B cell (primary cell): ENCODE results near the gene KIF4A. TPM values are rescaled to one million over a fixed set of nuclear protein-coding genes. Genes with fewer than 3 reads are reported as not detected.
"Not testable (repeated sequence)": the region's sequence is repeated elsewhere in the genome, so short reads cannot be mapped to it uniquely, and the experiment has no call there.

Source experiments
- ATAC-seq: fragments of 200-7000 bp; cut with Tn5 transposase; one replicate; pipeline ENCODE4 v1.10.0; 2021; ENCODE audit warnings: low read depth, mild to moderate bottlenecking, moderate number of reproducible peaks, moderate library complexity
- CTCF ChIA-PET: fragments of 350-600 bp; sonication (Branson Sonifier 250); formaldehyde crosslinking; loops from one replicate; lab custom pipeline; 2021; ENCODE audit warnings: antibody characterized with exemption, inconsistent platforms; lab: Charles Lee
- POLR2A ChIA-PET: fragments of 350-600 bp; sonication (Branson Sonifier 250); formaldehyde crosslinking; loops from one replicate; lab custom pipeline; 2021; ENCODE audit warnings: antibody characterized with exemption; lab: Charles Lee
- DNase-seq: peaks from one replicate; pipeline ENCODE4 v3.0.0; 2013
- H2AFZ ChIP-seq: 2 replicates; pipeline ENCODE4 v1.6.1; 2012; ENCODE audit warnings: mild to moderate bottlenecking, low read depth, low read length; ENCODE audit not compliant: insufficient read depth, poor library complexity, severe bottlenecking
- H3K27ac ChIP-seq, 2 donors: 1 replicate in 1 of 2; 2 replicates in 1 of 2; pipeline ENCODE4 v1.5.1; 2012 to 2013; ENCODE audit warnings: low read length in 2 of 2, mild to moderate bottlenecking in 2 of 2, moderate library complexity in 1 of 2
- H3K27me3 ChIP-seq, 4 experiments: fragments of 200-600 bp in 1 of 4; sonication (generic) in 1 of 4; replicated peaks in 1 of 4; 1 replicate in 2 of 4; 2 replicates in 2 of 4; pipeline versions ENCODE4 v1.6.1 to v1.7.0; 2013 to 2016; ENCODE audit warnings: low read length in 3 of 4, mild to moderate bottlenecking in 2 of 4, mixed read lengths in 1 of 4, moderate library complexity in 1 of 4; ENCODE audit not compliant: insufficient read depth in 4 of 4, control insufficient read depth in 3 of 4; ENCODE audit errors: control extremely low read depth in 1 of 4
- H3K36me3 ChIP-seq, 2 experiments: replicated peaks in 1 of 2; 1 replicate in 1 of 2; 2 replicates in 1 of 2; pipeline versions ENCODE4 v1.6.1 to v1.7.1; 2013; ENCODE audit warnings: low read length in 1 of 2; ENCODE audit not compliant: insufficient read depth in 2 of 2, control insufficient read depth in 1 of 2; ENCODE audit errors: control extremely low read depth in 1 of 2, extremely low read depth in 1 of 2
- H3K4me1 ChIP-seq, 2 donors: fragments of 200-600 bp in 1 of 2; sonication (generic) in 1 of 2; 1 replicate in 1 of 2; 2 replicates in 1 of 2; pipeline versions ENCODE4 v1.5.1 to v1.6.1; 2013 to 2017; ENCODE audit warnings: low read length in 2 of 2; ENCODE audit not compliant: control insufficient read depth in 2 of 2, insufficient read depth in 2 of 2
- H3K4me2 ChIP-seq: replicated peaks from 2 replicates; pipeline ENCODE3; 2012; ENCODE audit warnings: mild to moderate bottlenecking, low read depth, low read length; ENCODE audit not compliant: poor library complexity, severe bottlenecking
- H3K4me3 ChIP-seq, 5 experiments: fragments of 200-600 bp in 1 of 5; sonication (generic) in 1 of 5; 1 replicate in 3 of 5; 2 replicates in 2 of 5; pipeline versions ENCODE4 v1.5.1 to v1.7.0; 2011 to 2016; ENCODE audit warnings: low read length in 4 of 5, mild to moderate bottlenecking in 4 of 5, low read depth in 2 of 5, control low read depth in 1 of 5, moderate library complexity in 1 of 5; ENCODE audit not compliant: insufficient read depth in 1 of 5; ENCODE audit errors: control extremely low read depth in 1 of 5, extremely low read depth in 1 of 5
- H3K79me2 ChIP-seq: fragments of 200-600 bp; sonication (generic); one replicate; pipeline ENCODE4 v1.6.0; 2016; ENCODE audit warnings: low read length; ENCODE audit not compliant: control insufficient read depth, insufficient read depth
- H3K9ac ChIP-seq: fragments of 200-600 bp; sonication (generic); 2 replicates; pipeline ENCODE4 v1.6.1; 2017; ENCODE audit warnings: mild to moderate bottlenecking, low read length, moderate library complexity
- H3K9me3 ChIP-seq, 3 donors: one replicate each; pipeline versions ENCODE4 v1.6.1 to v1.7.1; 2013; ENCODE audit warnings: low read length in 2 of 3; ENCODE audit not compliant: control insufficient read depth in 2 of 3, insufficient read depth in 1 of 3; ENCODE audit errors: control extremely low read depth in 1 of 3
- H4K20me1 ChIP-seq: 2 replicates; pipeline ENCODE4 v1.6.0; 2012; ENCODE audit warnings: mild to moderate bottlenecking, low read length; ENCODE audit not compliant: insufficient read depth, control insufficient read depth, poor library complexity, severe bottlenecking
- H3K27ac Mint-ChIP-seq: one replicate; pipeline ENCODE4 v1.8.0; 2021; ENCODE audit warnings: mixed read lengths
- H3K27me3 Mint-ChIP-seq: one replicate; pipeline ENCODE4 v1.8.0; 2021; ENCODE audit warnings: mixed read lengths
- H3K4me1 Mint-ChIP-seq: one replicate; pipeline ENCODE4 v1.8.0; 2021; ENCODE audit warnings: mixed read lengths
- H3K4me3 Mint-ChIP-seq: one replicate; pipeline ENCODE4 v1.8.0; 2021; ENCODE audit warnings: mixed read lengths
- H3K9me3 Mint-ChIP-seq: one replicate; pipeline ENCODE4 v1.8.0; 2022; ENCODE audit warnings: mixed read lengths; ENCODE audit not compliant: insufficient read depth
- EZH2 ChIP-seq: IDR thresholded peaks from 2 replicates; pipeline ENCODE4 v1.6.1; 2012; ENCODE audit warnings: borderline replicate concordance, low read depth, mild to moderate bottlenecking, moderate library complexity, low read length; ENCODE audit not compliant: insufficient read depth, poor library complexity, severe bottlenecking
- WGBS: methylation state at CpG from one replicate; pipeline ENCODE4 v1.1.5; 2013; ENCODE audit warnings: missing lambda C conversion rate; ENCODE audit not compliant: insufficient coverage; 5-methylcytosine and 5-hydroxymethylcytosine counted together
- intact Hi-C: fragments of 100-400 bp; cut with micrococcal nuclease; formaldehyde crosslinking; loops from one replicate; pipeline ENCODE4 v1.10.0; 2022
- polyA plus RNA-seq: library from polyadenylated mRNA; depleted of rRNA; stranded (reverse); fragments of >200 nt; gene quantifications from 2 replicates; pipeline ENCODE4 v1.2.3, GENCODE V29; 2012
- total RNA-seq, 2 donors: library from RNA; stranded (reverse); fragments of 120-200 nt in 1 of 2; gene quantifications; 1 replicate in 1 of 2; 2 replicates in 1 of 2; pipeline versions ENCODE4 v1.2.3 to v1.2.4, GENCODE V29; 2013 to 2022
- TF ChIP-seq, protein P1 (sequence below): fragments of 200-600 bp; IDR thresholded peaks from one replicate; pipeline ENCODE4 v1.8.0; 2022; ENCODE audit warnings: antibody characterized with exemption, mild to moderate bottlenecking

Gene KIF4A
- total and polyA plus RNA-seq, 2 donors (not counting 1 experiment from before 2014, with no cell fraction given) = 0.06 to 0.07 TPM

DNA sequence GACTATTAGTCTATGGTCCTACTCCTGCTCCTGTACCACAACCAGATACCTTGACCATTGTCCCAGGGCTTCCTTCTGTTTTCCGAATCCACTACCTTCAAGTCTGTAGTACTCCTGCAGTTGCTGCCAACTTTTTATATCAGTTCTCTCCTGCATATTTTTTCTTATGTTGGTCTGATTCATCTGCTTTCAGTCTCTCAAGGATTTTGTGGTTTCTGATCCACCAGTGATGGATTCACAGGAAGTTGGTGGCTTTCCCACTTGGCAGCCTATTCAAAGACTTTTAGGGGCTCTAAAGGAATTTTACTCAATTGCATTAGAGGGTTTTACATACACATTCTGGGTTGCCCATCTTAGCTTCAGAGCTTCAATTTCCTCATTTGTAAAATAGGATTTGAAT, 23.6 kb downstream of the KIF4A start:
- H3K9ac ChIP-seq = no peak overlapping the region
- intact Hi-C loops = no loop called here
- no peaks in the 10 kb centered on the region for H3K27me3 Mint-ChIP-seq
- WGBS = no CpG with 5 or more reads among the region's 1 CpG
- H3K4me1 Mint-ChIP-seq = no peaks in the 10 kb centered on the region
- no peak overlapping the region for H3K4me3 ChIP-seq
- H3K4me3 Mint-ChIP-seq = no peak overlapping the region
- H3K27me3 ChIP-seq = no peaks in the 10 kb centered on the region
- DNase-seq (no peak), ATAC-seq (no peak)
- ChIA-PET POLR2A (no interaction called here), CTCF (no interaction called here)
- no peak overlapping the region for H3K27ac Mint-ChIP-seq
- H3K9me3 Mint-ChIP-seq = no peaks in the 10 kb centered on the region
- H2AFZ ChIP-seq = no peak overlapping the region
- no peaks in the 10 kb centered on the region for H4K20me1 ChIP-seq
- H3K36me3 ChIP-seq = no peaks in the 10 kb centered on the region
- H3K4me1 ChIP-seq = no peaks in the 10 kb centered on the region
- TF ChIP-seq, protein P1, sequence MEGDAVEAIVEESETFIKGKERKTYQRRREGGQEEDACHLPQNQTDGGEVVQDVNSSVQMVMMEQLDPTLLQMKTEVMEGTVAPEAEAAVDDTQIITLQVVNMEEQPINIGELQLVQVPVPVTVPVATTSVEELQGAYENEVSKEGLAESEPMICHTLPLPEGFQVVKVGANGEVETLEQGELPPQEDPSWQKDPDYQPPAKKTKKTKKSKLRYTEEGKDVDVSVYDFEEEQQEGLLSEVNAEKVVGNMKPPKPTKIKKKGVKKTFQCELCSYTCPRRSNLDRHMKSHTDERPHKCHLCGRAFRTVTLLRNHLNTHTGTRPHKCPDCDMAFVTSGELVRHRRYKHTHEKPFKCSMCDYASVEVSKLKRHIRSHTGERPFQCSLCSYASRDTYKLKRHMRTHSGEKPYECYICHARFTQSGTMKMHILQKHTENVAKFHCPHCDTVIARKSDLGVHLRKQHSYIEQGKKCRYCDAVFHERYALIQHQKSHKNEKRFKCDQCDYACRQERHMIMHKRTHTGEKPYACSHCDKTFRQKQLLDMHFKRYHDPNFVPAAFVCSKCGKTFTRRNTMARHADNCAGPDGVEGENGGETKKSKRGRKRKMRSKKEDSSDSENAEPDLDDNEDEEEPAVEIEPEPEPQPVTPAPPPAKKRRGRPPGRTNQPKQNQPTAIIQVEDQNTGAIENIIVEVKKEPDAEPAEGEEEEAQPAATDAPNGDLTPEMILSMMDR = no peak
- no peak for TF ChIP-seq EZH2
- no peak overlapping the region for H3K27ac ChIP-seq
- no peak overlapping the region for H3K4me2 ChIP-seq
- H3K79me2 ChIP-seq = no peaks in the 10 kb centered on the region
- peaks cover 0 to 3% (median 0%) of the 10 kb centered on the region in 3 donors for H3K9me3 ChIP-seq

DNA sequence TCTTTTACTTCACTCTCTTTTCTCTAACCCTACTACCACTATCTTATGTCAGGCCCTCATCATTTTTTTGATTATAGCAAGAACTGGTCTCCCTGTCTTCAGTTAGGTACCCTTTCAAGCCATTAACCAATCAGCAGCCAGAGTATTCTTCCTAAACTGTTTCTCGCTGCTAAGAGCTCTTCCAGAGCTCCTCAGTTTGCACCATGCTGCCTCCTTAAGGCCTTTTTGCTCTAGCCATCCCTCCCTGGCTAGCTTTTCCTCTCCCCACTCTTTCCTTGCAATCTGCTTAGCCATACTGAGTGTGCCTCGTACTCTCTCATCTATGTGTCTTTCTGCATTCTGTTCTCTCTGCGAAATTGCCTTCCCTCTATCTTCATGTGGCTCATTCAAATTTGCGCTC, 32.9 kb downstream of the KIF4A start:
- Histone ChIP-seq H3K36me3 (no peaks in the 10 kb centered on the region), H3K4me2 (no peak overlapping the region), H3K27ac (no peak overlapping the region), H4K20me1 (no peaks in the 10 kb centered on the region), H3K4me3 (no peak overlapping the region), H2AFZ (no peak overlapping the region), H3K9me3 (no peaks in the 10 kb centered on the region), H3K79me2 (no peaks in the 10 kb centered on the region), H3K9ac (no peak overlapping the region), H3K27me3 (no peaks in the 10 kb centered on the region), H3K4me1 (no peaks in the 10 kb centered on the region)
- POLR2A ChIA-PET = no interaction called here
- Mint-ChIP-seq H3K9me3 (no peaks in the 10 kb centered on the region), H3K27ac (no peak overlapping the region), H3K4me3 (no peak overlapping the region), H3K4me1 (no peaks in the 10 kb centered on the region), H3K27me3 (no peaks in the 10 kb centered on the region)
- TF ChIP-seq EZH2 = no peak
- TF ChIP-seq, protein P1 = no peak
- 100% methylated on average over 4 of the region's 4 CpGs for WGBS
- intact Hi-C loops = no loop called here
- DNase-seq (no peak), ATAC-seq (no peak)
- CTCF ChIA-PET = no interaction called here

- H3K4me3 Mint-ChIP-seq = not testable (repeated sequence)
- no CpG with 5 or more reads among the region's 6 CpGs for WGBS
Observed at GRCh38 chrX:70323628-70324027, 33.7 kb downstream of the KIF4A start.

More at GRCh38 chrX:70323628-70324027, 33.7 kb downstream of the KIF4A start:
- H3K27me3 Mint-ChIP-seq, H3K4me1 Mint-ChIP-seq, H3K27me3 ChIP-seq, H4K20me1 ChIP-seq, H3K9ac ChIP-seq, POLR2A ChIA-PET, H2AFZ ChIP-seq, H3K4me1 ChIP-seq, H3K36me3 ChIP-seq, H3K9me3 Mint-ChIP-seq, ATAC-seq, H3K9me3 ChIP-seq, H3K27ac ChIP-seq, CTCF ChIA-PET, H3K4me2 ChIP-seq, DNase-seq, H3K4me3 ChIP-seq, H3K79me2 ChIP-seq, intact Hi-C loops, H3K27ac Mint-ChIP-seq: not testable (repeated sequence)
